ENCODE measurements around the gene ACACB.

Gene ACACB

GRCh38 chr12:109115758-109116610 is at the start of gene ACACB:
ACACB (plus strand) TSS chr12:109116587; CDS start chr12:109139406, 22,819 bp downstream.
- peak; percentile 51 for DNase-seq

- DNase-seq: no peak
Observed at GRCh38 chr12:109069307-109070271, 46.8 kb upstream of the ACACB start.

GRCh38 chr12:109074866-109075265 is 41.5 kb upstream of the ACACB start:
- no peak for DNase-seq

- DNase-seq: no peak
Observed at GRCh38 chr12:109082751-109083150, 33.6 kb upstream of the ACACB start.

GRCh38 chr12:109084425-109084824 is 32.0 kb upstream of the ACACB start:
- DNase-seq: no peak

- DNase-seq: no peak
Observed at GRCh38 chr12:109085590-109085989, 30.8 kb upstream of the ACACB start.

- no peak for DNase-seq
Observed at GRCh38 chr12:109087250-109087649, 29.1 kb upstream of the ACACB start.

- no peak for DNase-seq
Observed at GRCh38 chr12:109088818-109089217, 27.6 kb upstream of the ACACB start.

- no peak for DNase-seq
Observed at GRCh38 chr12:109089683-109090082, 26.7 kb upstream of the ACACB start.

- DNase-seq: no peak
Observed at GRCh38 chr12:109092497-109093021, 23.8 kb upstream of the ACACB start.

- peak; percentile 93 for DNase-seq
Observed at GRCh38 chr12:109093022-109093918, 23.1 kb upstream of the ACACB start, which contains the start of gene ALKBH2. ALKBH2 (minus strand) TSS chr12:109093472; CDS start chr12:109092786, 686 bp downstream.

GRCh38 chr12:109097140-109097434 is 19.3 kb upstream of the ACACB start:
- no peak for DNase-seq

GRCh38 chr12:109097435-109098182 is 18.8 kb upstream of the ACACB start, which contains the start of gene UNG:
UNG (plus strand) TSS chr12:109097597; CDS start chr12:109097680, 83 bp downstream.
- peak; percentile 97 for DNase-seq

GRCh38 chr12:109098183-109098604 is 18.2 kb upstream of the ACACB start:
- DNase-seq: peak; percentile 33

- no peak for DNase-seq
Observed at GRCh38 chr12:109098651-109099050, 17.7 kb upstream of the ACACB start.

- DNase-seq: no peak
Observed at GRCh38 chr12:109099431-109100020, 16.9 kb upstream of the ACACB start.

- DNase-seq: peak; percentile 36
Observed at GRCh38 chr12:109100741-109101140, 15.6 kb upstream of the ACACB start.

GRCh38 chr12:109102491-109102890 is 13.9 kb upstream of the ACACB start:
- DNase-seq: no peak

GRCh38 chr12:109105176-109105575 is 11.2 kb upstream of the ACACB start:
- DNase-seq: no peak

- no peak for DNase-seq
Observed at GRCh38 chr12:109109746-109110350, 6.5 kb upstream of the ACACB start.
